ENCODE measurements around the gene RNH1.

The RNH1 gene

GRCh38 chr11:512761-513595, 5.9 kb upstream of the RNH1 start:
- Mint-ChIP-seq H3K4me3 (no peak overlapping the region), H3K4me1 (peaks cover 3% of the 10 kb centered on the region), H3K9me3 (no peaks in the 10 kb centered on the region), H3K36me3 (no peaks in the 10 kb centered on the region), H3K27ac (peak overlapping the region; percentile 83), H3K27me3 (no peaks in the 10 kb centered on the region)

GRCh38 chr11:508956-509355, 1.9 kb upstream of the RNH1 start:
- no peaks in the 10 kb centered on the region for H3K9me3 Mint-ChIP-seq
- no peak overlapping the region for H3K27ac Mint-ChIP-seq
- H3K4me1 Mint-ChIP-seq = peaks cover 20% of the 10 kb centered on the region
- H3K27me3 Mint-ChIP-seq = no peaks in the 10 kb centered on the region
- peaks cover 1% of the 10 kb centered on the region for H3K36me3 Mint-ChIP-seq
- peak overlapping the region; percentile 11 for H3K4me3 Mint-ChIP-seq

- H3K36me3 Mint-ChIP-seq = peaks cover 1% of the 10 kb centered on the region
- H3K27ac Mint-ChIP-seq = peak overlapping the region; percentile 46
- H3K4me1 Mint-ChIP-seq = peaks cover 20% of the 10 kb centered on the region
- H3K9me3 Mint-ChIP-seq = no peaks in the 10 kb centered on the region
- H3K4me3 Mint-ChIP-seq = peak overlapping the region; percentile 98
- H3K27me3 Mint-ChIP-seq = no peaks in the 10 kb centered on the region
Measured at GRCh38 chr11:507727-508515, 879 bp upstream of the RNH1 start.

- peaks cover 20% of the 10 kb centered on the region for H3K4me1 Mint-ChIP-seq
- peaks cover 1% of the 10 kb centered on the region for H3K36me3 Mint-ChIP-seq
- H3K9me3 Mint-ChIP-seq = no peaks in the 10 kb centered on the region
- no peaks in the 10 kb centered on the region for H3K27me3 Mint-ChIP-seq
- peak overlapping the region; percentile 98 for H3K4me3 Mint-ChIP-seq
- H3K27ac Mint-ChIP-seq = peak overlapping the region; percentile 100
Measured at GRCh38 chr11:506238-506994, 626 bp downstream of the RNH1 start.

GRCh38 chr11:504994-505344, 2.1 kb downstream of the RNH1 start:
- Mint-ChIP-seq H3K4me1 (peaks cover 20% of the 10 kb centered on the region), H3K36me3 (peaks cover 1% of the 10 kb centered on the region), H3K4me3 (peak overlapping the region; percentile 98), H3K9me3 (no peaks in the 10 kb centered on the region), H3K27ac (peak overlapping the region; percentile 30), H3K27me3 (no peaks in the 10 kb centered on the region)

- no peak overlapping the region for H3K27ac Mint-ChIP-seq
- peaks cover 1% of the 10 kb centered on the region for H3K36me3 Mint-ChIP-seq
- no peaks in the 10 kb centered on the region for H3K27me3 Mint-ChIP-seq
- H3K4me3 Mint-ChIP-seq = peak overlapping the region; percentile 98
- H3K4me1 Mint-ChIP-seq = peaks cover 20% of the 10 kb centered on the region
- no peaks in the 10 kb centered on the region for H3K9me3 Mint-ChIP-seq
Measured at GRCh38 chr11:504053-504993, 2.7 kb downstream of the RNH1 start.

- Mint-ChIP-seq H3K9me3 (no peaks in the 10 kb centered on the region), H3K27ac (no peak overlapping the region), H3K36me3 (peaks cover 2% of the 10 kb centered on the region), H3K4me3 (peak overlapping the region; percentile 11), H3K27me3 (no peaks in the 10 kb centered on the region), H3K4me1 (peaks cover 20% of the 10 kb centered on the region)
Measured at GRCh38 chr11:503179-503981, 3.7 kb downstream of the RNH1 start.

GRCh38 chr11:502288-503178, 4.5 kb downstream of the RNH1 start:
- Mint-ChIP-seq H3K27ac (no peak overlapping the region), H3K4me3 (no peak overlapping the region), H3K36me3 (peaks cover 5% of the 10 kb centered on the region), H3K4me1 (peaks cover 15% of the 10 kb centered on the region), H3K27me3 (no peaks in the 10 kb centered on the region), H3K9me3 (no peaks in the 10 kb centered on the region)

GRCh38 chr11:501683-502287, 5.3 kb downstream of the RNH1 start:
- peaks cover 10% of the 10 kb centered on the region for H3K36me3 Mint-ChIP-seq
- no peak overlapping the region for H3K4me3 Mint-ChIP-seq
- H3K27me3 Mint-ChIP-seq = no peaks in the 10 kb centered on the region
- peaks cover 15% of the 10 kb centered on the region for H3K4me1 Mint-ChIP-seq
- no peaks in the 10 kb centered on the region for H3K9me3 Mint-ChIP-seq
- H3K27ac Mint-ChIP-seq = peak overlapping the region; percentile 41

- no peak overlapping the region for H3K4me3 Mint-ChIP-seq
- peaks cover 13% of the 10 kb centered on the region for H3K4me1 Mint-ChIP-seq
- no peaks in the 10 kb centered on the region for H3K9me3 Mint-ChIP-seq
- H3K36me3 Mint-ChIP-seq = peaks cover 9% of the 10 kb centered on the region
- H3K27me3 Mint-ChIP-seq = no peaks in the 10 kb centered on the region
- H3K27ac Mint-ChIP-seq = no peak overlapping the region
Measured at GRCh38 chr11:501001-501682, 5.9 kb downstream of the RNH1 start.

GRCh38 chr11:499201-500076, 7.6 kb downstream of the RNH1 start:
- Mint-ChIP-seq H3K4me1 (no peaks in the 10 kb centered on the region), H3K36me3 (peaks cover 11% of the 10 kb centered on the region), H3K27ac (no peak overlapping the region), H3K9me3 (no peaks in the 10 kb centered on the region), H3K27me3 (no peaks in the 10 kb centered on the region), H3K4me3 (no peak overlapping the region)

Measured in activated naive CD4-positive, alpha-beta T cell treated with anti-CD3 and anti-CD28 coated beads, Interleukin-2, amount 50 U/mL, for 24 hours (primary cell).